Spleen (tissue), 11 donors: Measurements from ENCODE around the gene CAPN10. TPM values are rescaled to one million over a fixed set of nuclear protein-coding genes. Genes with fewer than 3 reads are reported as not detected.

ENCODE experiments used
- DNase-seq: peaks from one replicate; pipeline ENCODE4 v3.0.0-alpha.2; 2020
- H3K27ac ChIP-seq, 8 donors: fragments of 200-600 bp; sonication (generic) in 7 of 8; 1 replicate in 4 of 8; 2 replicates in 4 of 8; pipeline versions ENCODE4 v1.5.0 to v1.8.0; 2016 to 2021; ENCODE audit warnings: inconsistent platforms in 4 of 8, mild to moderate bottlenecking in 4 of 8, moderate library complexity in 1 of 8
- H3K27me3 ChIP-seq, 7 donors: fragments of 200-600 bp; sonication (generic) in 6 of 7; replicated peaks in 1 of 7; 1 replicate in 4 of 7; 2 replicates in 3 of 7; pipeline versions ENCODE4 v1.5.0 to v1.8.0; 2016 to 2021; ENCODE audit warnings: inconsistent platforms in 3 of 7, mild to moderate bottlenecking in 1 of 7
- H3K36me3 ChIP-seq, 6 donors: fragments of 200-600 bp; sonication (generic) in 5 of 6; 1 replicate in 4 of 6; 2 replicates in 2 of 6; pipeline versions ENCODE4 v1.5.0 to v1.8.0; 2016 to 2021; ENCODE audit warnings: inconsistent platforms in 2 of 6
- H3K4me1 ChIP-seq, 6 donors: fragments of 200-600 bp; sonication (generic) in 5 of 6; 1 replicate in 3 of 6; 2 replicates in 3 of 6; pipeline versions ENCODE4 v1.5.0 to v1.8.0; 2016 to 2021; ENCODE audit warnings: inconsistent platforms in 3 of 6
- H3K4me3 ChIP-seq, 8 donors: fragments of 200-600 bp; sonication (generic) in 7 of 8; 1 replicate in 4 of 8; 2 replicates in 4 of 8; pipeline versions ENCODE4 v1.5.0 to v1.8.0; 2016 to 2021; ENCODE audit warnings: inconsistent platforms in 4 of 8, mild to moderate bottlenecking in 4 of 8, moderate library complexity in 2 of 8
- H3K9me3 ChIP-seq, 8 donors: fragments of 200-600 bp; sonication (generic) in 7 of 8; 1 replicate in 4 of 8; 2 replicates in 4 of 8; pipeline versions ENCODE4 v1.5.0 to v1.8.0; 2016 to 2021; ENCODE audit warnings: inconsistent platforms in 4 of 8
- CTCF ChIP-seq, 11 experiments: fragments of 200-600 bp in 7 of 11; fragments of 450-650 bp in 4 of 11; sonication (generic) in 4 of 11; IDR thresholded peaks in 8 of 11; conservative IDR thresholded peaks in 3 of 11; 1 replicate in 7 of 11; 2 replicates in 4 of 11; pipeline versions ENCODE4 v1.4.0 to v1.8.0; 2016 to 2021; ENCODE audit warnings: antibody characterized with exemption in 11 of 11, inconsistent platforms in 4 of 11, mild to moderate bottlenecking in 1 of 11
- POLR2A ChIP-seq, 3 donors: fragments of 450-650 bp; IDR thresholded peaks; one replicate each; pipeline ENCODE4 v1.5.1; 2017; ENCODE audit warnings: antibody characterized with exemption in 3 of 3, mild to moderate bottlenecking in 1 of 3
- POLR2AphosphoS5 ChIP-seq, 3 donors: sonication (generic); formaldehyde crosslinking; IDR thresholded peaks; one replicate each; pipeline ENCODE4 v1.5.1; 2017; ENCODE audit warnings: antibody characterized with exemption in 3 of 3
- WGBS, 5 donors: extraction: QIAGEN DNeasy Blood & Tissue Kit in 3 of 5; methylation state at CpG; one replicate each; pipeline versions ENCODE4 v1.1.5 to v1.1.7; 2013 to 2018; 5-methylcytosine and 5-hydroxymethylcytosine counted together
- intact Hi-C: fragments of 100-400 bp; cut with DNase I; formaldehyde crosslinking; loops from one replicate; pipeline ENCODE4 v1.15.0; 2023; ENCODE audit warnings: low total_unique reads
- polyA plus RNA-seq, 3 donors: library from polyadenylated mRNA; stranded (reverse); fragments of 200-250 nt; gene quantifications; one replicate each; pipeline ENCODE4 v1.2.1, GENCODE V29; 2013
- total RNA-seq, 7 donors: library from RNA; depleted of rRNA in 3 of 7; stranded (reverse); fragments of >200 nt in 3 of 7; fragmentation: NEBNext Ultra II Directional in 4 of 7; extraction: Animal tissue kit (Norgen Biotek cat#: 25700) in 4 of 7; gene quantifications; one replicate each; pipeline versions ENCODE4 v1.1.0 to v1.2.1, GENCODE V29; 2016 to 2021
- donor health status: healthy with polysubstance abuse.
- donor health status: DM: no; HTN: no; CAD: no; lungs with moderate emphysema.
- donor health status: DM: no; HTN: no; CAD: no.
- donor health status: Bipolar disorder and iron deficiency.
- donor health status: healthy.
- donor health status: DM: no; HTN: no; CAD: no.
- donor health status: DM: yes; HTN: yes; CAD: no.

The CAPN10 gene
- total and polyA plus RNA-seq, 10 donors: 34.7 to 83.1 (median 60.5) TPM

- Histone ChIP-seq H3K36me3 (peaks cover 3 to 30% (median 21%) of the 10 kb centered on the region in 6 donors), H3K4me1 (peaks cover 19 to 77% (median 47%) of the 10 kb centered on the region in 6 donors), H3K9me3 (peaks cover 0 to 8% (median 6%) of the 10 kb centered on the region in 8 donors), H3K27me3 (no peaks in the 10 kb centered on the region), H3K27ac (no peak overlapping the region), H3K4me3 (no peak overlapping the region)
- 91 to 99% (median 95%) methylated on average over 5 of the region's 5 CpGs for WGBS, 5 donors
- TF ChIP-seq CTCF (IDR thresholded peaks at IDR 0.05 in 8 of 11, conservative IDR thresholded peaks at IDR 0.05 in 3 of 11): no peak
- TF ChIP-seq POLR2AphosphoS5 (IDR thresholded peaks at IDR 0.05): no peak
- TF ChIP-seq POLR2A (IDR thresholded peaks at IDR 0.05): no peak
- DNase-seq: no peak
- intact Hi-C loops: no loop called here
These were observed 4.7 kb upstream of the CAPN10 start for GRCh38 chr2:240581811-240582210.

- TF ChIP-seq POLR2AphosphoS5 (IDR thresholded peaks at IDR 0.05) (no peak), POLR2A (IDR thresholded peaks at IDR 0.05) (no peak), CTCF (IDR thresholded peaks at IDR 0.05 in 8 of 11, conservative IDR thresholded peaks at IDR 0.05 in 3 of 11) (no peak)
- H3K27ac ChIP-seq: no peak overlapping the region
- intact Hi-C loops: no loop called here
- H3K4me1 ChIP-seq: peaks cover 24 to 83% (median 55%) of the 10 kb centered on the region in 6 donors
- peaks cover 0 to 20% (median 11%) of the 10 kb centered on the region in 6 donors for H3K36me3 ChIP-seq
- peaks cover 0 to 8% (median 6%) of the 10 kb centered on the region in 8 donors for H3K9me3 ChIP-seq
- H3K4me3 ChIP-seq: no peak overlapping the region
- WGBS, 5 donors: 88 to 90% (median 89%) methylated on average over 3 of the region's 3 CpGs
- H3K27me3 ChIP-seq: no peaks in the 10 kb centered on the region
- no peak for DNase-seq
These were observed 3.8 kb upstream of the CAPN10 start for GRCh38 chr2:240582781-240583180.

- Histone ChIP-seq H3K9me3 (peaks cover 0 to 8% (median 6%) of the 10 kb centered on the region in 8 donors), H3K36me3 (peaks cover 0 to 10% (median 2%) of the 10 kb centered on the region in 6 donors), H3K4me1 (peaks cover 32 to 83% (median 58%) of the 10 kb centered on the region in 6 donors), H3K27ac (peak overlapping the region in 5 of 8 donors; percentile 94 to 98 (median 96)), H3K27me3 (no peaks in the 10 kb centered on the region), H3K4me3 (no peak overlapping the region)
- DNase-seq: peak; percentile 47
- TF ChIP-seq CTCF (IDR thresholded peaks at IDR 0.05 in 8 of 11, conservative IDR thresholded peaks at IDR 0.05 in 3 of 11): no peak
- TF ChIP-seq POLR2AphosphoS5 (IDR thresholded peaks at IDR 0.05): no peak
- TF ChIP-seq POLR2A (IDR thresholded peaks at IDR 0.05): no peak
- WGBS, 5 donors: 83 to 94% (median 92%) methylated on average over 3 to 4 of the region's 4 CpGs
- intact Hi-C loops: no loop called here
These were observed 2.8 kb upstream of the CAPN10 start for GRCh38 chr2:240583774-240584173.

GRCh38 chr2:240584486-240585031 lies 2.0 kb upstream of the CAPN10 start:
- peak overlapping the region in 7 of 8 donors; percentile 94 to 98 (median 97) for H3K27ac ChIP-seq

More at GRCh38 chr2:240584486-240585031, 2.0 kb upstream of the CAPN10 start:
- peaks cover 28 to 83% (median 58%) of the 10 kb centered on the region in 6 donors for H3K4me1 ChIP-seq
- TF ChIP-seq CTCF (IDR thresholded peaks at IDR 0.05 in 8 of 11, conservative IDR thresholded peaks at IDR 0.05 in 3 of 11): no peak
- TF ChIP-seq POLR2A (IDR thresholded peaks at IDR 0.05): no peak
- TF ChIP-seq POLR2AphosphoS5 (IDR thresholded peaks at IDR 0.05): peak in 2 of 3 donors; percentile 47 to 68
- H3K4me3 ChIP-seq: peak overlapping the region in 6 of 8 donors; percentile 92 to 100 (median 96)
- peaks cover 0 to 8% (median 6%) of the 10 kb centered on the region in 8 donors for H3K9me3 ChIP-seq
- peak; percentile 80 for DNase-seq
- 45 to 65% (median 51%) methylated on average over 4 of the region's 4 CpGs for WGBS, 5 donors
- no peaks in the 10 kb centered on the region for H3K27me3 ChIP-seq
- intact Hi-C loops: no loop called here
- peaks cover 0 to 11% (median 3%) of the 10 kb centered on the region in 6 donors for H3K36me3 ChIP-seq
